Dendritic cell treated with granulocyte-macrophage colony-stimulating factor and Interleukin-4, amounts not matched to agents 40 ng/mL and 50 ng/mL, for 4 days (primary cell): Measurements from ENCODE around the gene ANKRD13B.
A peak's percentile ranks its signal among the peaks of the same experiment; 100 is the strongest.

ENCODE experiments used
- H3K27ac Mint-ChIP-seq: one replicate; pipeline ENCODE4 v1.8.0; 2022; ENCODE audit warnings: mild to moderate bottlenecking, mixed read lengths
- H3K27me3 Mint-ChIP-seq: one replicate; pipeline ENCODE4 v1.8.0; 2022; ENCODE audit warnings: mild to moderate bottlenecking, mixed read lengths
- H3K36me3 Mint-ChIP-seq: one replicate; pipeline ENCODE4 v1.8.0; 2022; ENCODE audit warnings: low read depth, mixed read lengths
- H3K4me1 Mint-ChIP-seq: one replicate; pipeline ENCODE4 v1.8.0; 2022; ENCODE audit warnings: low read depth, mixed read lengths
- H3K4me3 Mint-ChIP-seq: one replicate; pipeline ENCODE4 v1.8.0; 2022; ENCODE audit warnings: mild to moderate bottlenecking, moderate library complexity, mixed read lengths
- H3K9me3 Mint-ChIP-seq: one replicate; pipeline ENCODE4 v1.8.0; 2022; ENCODE audit warnings: mixed read lengths
- intact Hi-C: fragments of 100-400 bp; cut with micrococcal nuclease; formaldehyde crosslinking; loops from one replicate; pipeline ENCODE4 v1.15.0; 2022

ANKRD13B gene

GRCh38 chr17:29573558-29573869 is 19.4 kb upstream of the ANKRD13B start:
- Mint-ChIP-seq H3K9me3 (no peaks in the 10 kb centered on the region), H3K4me1 (peaks cover 42% of the 10 kb centered on the region), H3K27ac (no peak overlapping the region), H3K36me3 (peaks cover 90% of the 10 kb centered on the region), H3K4me3 (no peak overlapping the region), H3K27me3 (no peaks in the 10 kb centered on the region)
- intact Hi-C loops = no loop called here

GRCh38 chr17:29573871-29574731 is 18.8 kb upstream of the ANKRD13B start:
- Mint-ChIP-seq H3K4me1 (peaks cover 37% of the 10 kb centered on the region), H3K27me3 (no peaks in the 10 kb centered on the region), H3K27ac (peak overlapping the region; percentile 8), H3K9me3 (no peaks in the 10 kb centered on the region), H3K36me3 (peaks cover 90% of the 10 kb centered on the region), H3K4me3 (no peak overlapping the region)
- intact Hi-C loops = no loop called here

GRCh38 chr17:29574732-29575510 is 18.0 kb upstream of the ANKRD13B start:
- peak overlapping the region; percentile 8 for H3K27ac Mint-ChIP-seq
- H3K4me3 Mint-ChIP-seq = no peak overlapping the region
- intact Hi-C loops = no loop called here

GRCh38 chr17:29575511-29576213 is 17.3 kb upstream of the ANKRD13B start:
- intact Hi-C loops = no loop called here
- Mint-ChIP-seq H3K4me1 (peaks cover 38% of the 10 kb centered on the region), H3K4me3 (no peak overlapping the region), H3K27ac (peak overlapping the region; percentile 8), H3K9me3 (no peaks in the 10 kb centered on the region), H3K27me3 (no peaks in the 10 kb centered on the region), H3K36me3 (peaks cover 98% of the 10 kb centered on the region)

More at GRCh38 chr17:29574732-29575510, 18.0 kb upstream of the ANKRD13B start:
- H3K4me1 Mint-ChIP-seq = peaks cover 33% of the 10 kb centered on the region
- peaks cover 96% of the 10 kb centered on the region for H3K36me3 Mint-ChIP-seq
- H3K27me3 Mint-ChIP-seq = no peaks in the 10 kb centered on the region
- H3K9me3 Mint-ChIP-seq = no peaks in the 10 kb centered on the region

- Mint-ChIP-seq H3K9me3 (no peaks in the 10 kb centered on the region), H3K27ac (no peak overlapping the region), H3K27me3 (no peaks in the 10 kb centered on the region), H3K4me1 (peaks cover 30% of the 10 kb centered on the region), H3K36me3 (peaks cover 98% of the 10 kb centered on the region), H3K4me3 (no peak overlapping the region)
- intact Hi-C loops = no loop called here
These were observed 16.5 kb upstream of the ANKRD13B start for GRCh38 chr17:29576214-29577000.

GRCh38 chr17:29577001-29577370 is 15.9 kb upstream of the ANKRD13B start:
- no peaks in the 10 kb centered on the region for H3K9me3 Mint-ChIP-seq
- intact Hi-C loops = no loop called here
- no peak overlapping the region for H3K4me3 Mint-ChIP-seq

GRCh38 chr17:29577385-29578211 is 15.3 kb upstream of the ANKRD13B start:
- peaks cover 99% of the 10 kb centered on the region for H3K36me3 Mint-ChIP-seq
- no peaks in the 10 kb centered on the region for H3K27me3 Mint-ChIP-seq
- H3K4me1 Mint-ChIP-seq = peaks cover 28% of the 10 kb centered on the region
- H3K9me3 Mint-ChIP-seq = no peaks in the 10 kb centered on the region
- H3K4me3 Mint-ChIP-seq = no peak overlapping the region
- intact Hi-C loops = no loop called here
- H3K27ac Mint-ChIP-seq = no peak overlapping the region

More at GRCh38 chr17:29577001-29577370, 15.9 kb upstream of the ANKRD13B start:
- peaks cover 98% of the 10 kb centered on the region for H3K36me3 Mint-ChIP-seq
- H3K4me1 Mint-ChIP-seq = peaks cover 25% of the 10 kb centered on the region
- no peaks in the 10 kb centered on the region for H3K27me3 Mint-ChIP-seq
- no peak overlapping the region for H3K27ac Mint-ChIP-seq

GRCh38 chr17:29578626-29579485 is 14.1 kb upstream of the ANKRD13B start:
- H3K27me3 Mint-ChIP-seq = no peaks in the 10 kb centered on the region
- H3K27ac Mint-ChIP-seq = no peak overlapping the region
- no peaks in the 10 kb centered on the region for H3K9me3 Mint-ChIP-seq
- intact Hi-C loops = no loop called here
- H3K4me3 Mint-ChIP-seq = no peak overlapping the region
- peaks cover 33% of the 10 kb centered on the region for H3K4me1 Mint-ChIP-seq
- peaks cover 100% of the 10 kb centered on the region for H3K36me3 Mint-ChIP-seq

GRCh38 chr17:29579866-29580771 is 12.8 kb upstream of the ANKRD13B start:
- Mint-ChIP-seq H3K4me1 (peaks cover 37% of the 10 kb centered on the region), H3K9me3 (no peaks in the 10 kb centered on the region), H3K27ac (no peak overlapping the region), H3K27me3 (no peaks in the 10 kb centered on the region), H3K36me3 (peaks cover 91% of the 10 kb centered on the region), H3K4me3 (no peak overlapping the region)
- intact Hi-C loops = loop anchor here (1.0 kb wide), 1 partner anchor 12 kb away; no protein-coding TSS in a partner anchor

- H3K4me3 Mint-ChIP-seq = no peak overlapping the region
- no peak overlapping the region for H3K27ac Mint-ChIP-seq
- intact Hi-C loops = no loop called here
- H3K4me1 Mint-ChIP-seq = peaks cover 51% of the 10 kb centered on the region
- peaks cover 75% of the 10 kb centered on the region for H3K36me3 Mint-ChIP-seq
- no peaks in the 10 kb centered on the region for H3K27me3 Mint-ChIP-seq
- H3K9me3 Mint-ChIP-seq = no peaks in the 10 kb centered on the region
These were observed 11.2 kb upstream of the ANKRD13B start for GRCh38 chr17:29581583-29582253.

- H3K4me3 Mint-ChIP-seq = no peak overlapping the region
- H3K36me3 Mint-ChIP-seq = peaks cover 69% of the 10 kb centered on the region
- no peak overlapping the region for H3K27ac Mint-ChIP-seq
- no peaks in the 10 kb centered on the region for H3K27me3 Mint-ChIP-seq
- no peaks in the 10 kb centered on the region for H3K9me3 Mint-ChIP-seq
- intact Hi-C loops = no loop called here
- peaks cover 57% of the 10 kb centered on the region for H3K4me1 Mint-ChIP-seq
These were observed 10.6 kb upstream of the ANKRD13B start for GRCh38 chr17:29582254-29582765.
